AG09309 (cell line): ENCODE data around the gene EP400.

Experiments
- DNase-seq: peaks from one replicate; pipeline ENCODE4 v3.0.0-alpha.2; 2010; ENCODE audit warnings: low read depth
- H3K4me3 ChIP-seq: 2 replicates; pipeline ENCODE4 v1.5.1; 2011; ENCODE audit warnings: mild to moderate bottlenecking, low read depth, low read length, moderate library complexity; ENCODE audit not compliant: control insufficient read depth
- CTCF ChIP-seq: IDR thresholded peaks from 2 replicates; pipeline ENCODE4 v1.5.1; 2011; ENCODE audit warnings: mild to moderate bottlenecking, low read depth, low read length, inconsistent platforms; ENCODE audit not compliant: insufficient read depth, control insufficient read depth; ENCODE audit errors: missing control alignments

EP400 gene

GRCh38 chr12:131949431-131950181 is at the start of gene EP400:
EP400 (plus strand) TSS chr12:131949942; CDS start chr12:131960620, 10,678 bp downstream.
- peak; percentile 52 for DNase-seq
- H3K4me3 ChIP-seq = peak within 1 kb of the TSS; percentile 94
- peak; percentile 20 for TF ChIP-seq CTCF

GRCh38 chr12:131900397-131900796 is 49.3 kb upstream of the EP400 start:
- no peak for TF ChIP-seq CTCF
- DNase-seq = no peak
- no peak overlapping the region for H3K4me3 ChIP-seq

DNA sequence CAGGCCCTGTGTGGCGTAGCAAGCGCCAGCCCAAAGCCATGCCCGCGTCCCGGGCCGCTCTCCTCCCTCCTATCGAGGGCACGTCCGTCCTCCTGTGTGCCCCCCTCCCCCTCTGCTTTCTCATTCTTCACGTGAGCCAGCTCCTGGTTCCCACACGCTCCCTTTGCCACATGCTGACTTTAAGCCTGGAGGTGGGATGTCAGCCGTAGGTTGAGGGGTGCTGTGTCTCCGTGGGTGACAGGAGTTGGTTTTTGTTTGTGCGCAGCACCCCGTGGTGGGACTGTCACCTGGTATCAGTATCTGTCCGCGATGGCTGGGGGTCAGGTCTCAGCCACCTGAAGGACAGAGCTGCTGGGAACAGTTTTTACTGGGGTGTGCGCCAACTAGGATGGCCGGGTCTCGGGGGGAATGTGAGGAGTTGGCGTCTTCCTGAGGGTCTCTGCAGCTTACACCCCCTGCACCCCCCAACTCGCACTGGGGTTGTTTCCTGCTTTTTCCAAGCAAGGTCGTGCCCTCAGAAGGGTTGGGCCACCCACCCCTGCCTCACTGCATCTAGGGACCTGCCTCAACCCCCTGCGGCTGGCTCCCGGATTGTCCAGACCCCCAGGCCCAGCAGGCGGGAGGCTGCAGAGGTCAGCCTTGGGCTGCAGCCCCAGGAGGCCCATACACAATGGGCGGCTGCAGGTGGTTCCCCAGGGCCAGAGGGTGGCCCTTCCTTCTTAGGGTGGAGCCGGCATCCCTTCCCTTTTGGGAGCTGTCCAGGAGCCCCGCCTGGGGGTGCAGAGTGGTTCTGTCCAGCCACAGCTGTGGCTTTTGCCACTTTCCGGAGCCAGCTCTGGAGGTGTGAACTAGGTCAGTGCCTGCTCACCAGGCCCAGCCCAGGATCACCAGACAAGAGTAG is 48.1 kb upstream of the EP400 start:
- no peak overlapping the region for H3K4me3 ChIP-seq
- no peak for TF ChIP-seq CTCF
- DNase-seq = no peak

- DNase-seq = no peak
- TF ChIP-seq CTCF = no peak
- no peak overlapping the region for H3K4me3 ChIP-seq
These were observed 47.2 kb upstream of the EP400 start for GRCh38 chr12:131902332-131903241.

- no peak for TF ChIP-seq CTCF
- no peak for DNase-seq
- H3K4me3 ChIP-seq = no peak overlapping the region
These were observed 46.2 kb upstream of the EP400 start for GRCh38 chr12:131903270-131904255.

GRCh38 chr12:131904346-131904745 is 45.4 kb upstream of the EP400 start:
- TF ChIP-seq CTCF = no peak
- no peak for DNase-seq

More at GRCh38 chr12:131904346-131904745, 45.4 kb upstream of the EP400 start:
- no peak overlapping the region for H3K4me3 ChIP-seq
